SH-SY5Y (cell line): ENCODE results near the gene KLK1.
"Not testable (repeated sequence)": the region's sequence is repeated elsewhere in the genome, so short reads cannot be mapped to it uniquely, and the experiment has no call there.

Experiments
- GATA2 ChIP-seq: IDR thresholded peaks from 2 replicates; pipeline ENCODE4 v1.6.1; 2011; ENCODE audit warnings: mild to moderate bottlenecking, low read depth, low read length
- GATA3 ChIP-seq: IDR thresholded peaks from 2 replicates; pipeline ENCODE4 v1.6.1; 2011; ENCODE audit warnings: low read depth, mild to moderate bottlenecking, low read length, moderate library complexity

KLK1 gene

DNA sequence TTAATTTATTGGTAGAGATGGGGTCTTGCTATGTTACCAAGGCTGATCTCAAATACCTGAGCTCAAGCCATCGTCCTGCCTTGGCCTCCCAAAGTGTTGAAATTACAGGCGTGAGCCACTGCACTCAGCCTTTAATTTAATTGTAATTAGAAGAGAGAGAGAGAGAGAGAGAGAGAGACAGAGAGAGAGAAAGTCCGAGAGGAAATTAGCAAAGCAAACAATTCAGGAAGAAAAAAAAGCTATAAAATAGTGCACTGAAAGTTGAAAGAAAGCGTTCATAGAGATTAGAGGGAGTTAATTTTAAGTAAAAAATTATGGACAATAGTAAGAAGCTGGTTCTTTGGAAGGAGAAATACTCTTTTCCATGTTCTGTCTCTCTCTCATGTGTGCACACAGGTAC, 46.3 kb downstream of the KLK1 start:
- TF ChIP-seq GATA2 (no peak), GATA3 (no peak)

DNA sequence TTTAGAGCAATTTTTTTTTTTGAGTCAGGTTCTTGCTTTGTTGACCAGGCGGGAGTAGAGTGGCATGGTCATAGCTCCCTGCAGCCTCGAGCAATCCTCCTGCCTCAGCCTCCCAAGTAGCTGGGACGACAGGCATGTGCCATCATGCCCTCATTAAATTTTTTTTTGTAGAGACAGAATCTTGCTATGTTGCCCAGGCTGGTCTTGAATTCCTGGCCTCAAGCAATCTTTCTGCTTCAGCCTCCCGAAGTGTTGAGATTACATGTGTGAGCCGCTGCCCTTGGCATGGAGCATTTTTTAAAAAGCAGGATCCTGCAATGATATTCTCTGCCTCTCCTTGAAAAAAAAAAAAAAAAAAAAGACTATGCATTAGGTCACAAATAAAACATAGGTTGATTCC, 47.5 kb downstream of the KLK1 start:
- TF ChIP-seq GATA3 (no peak), GATA2 (no peak)

DNA sequence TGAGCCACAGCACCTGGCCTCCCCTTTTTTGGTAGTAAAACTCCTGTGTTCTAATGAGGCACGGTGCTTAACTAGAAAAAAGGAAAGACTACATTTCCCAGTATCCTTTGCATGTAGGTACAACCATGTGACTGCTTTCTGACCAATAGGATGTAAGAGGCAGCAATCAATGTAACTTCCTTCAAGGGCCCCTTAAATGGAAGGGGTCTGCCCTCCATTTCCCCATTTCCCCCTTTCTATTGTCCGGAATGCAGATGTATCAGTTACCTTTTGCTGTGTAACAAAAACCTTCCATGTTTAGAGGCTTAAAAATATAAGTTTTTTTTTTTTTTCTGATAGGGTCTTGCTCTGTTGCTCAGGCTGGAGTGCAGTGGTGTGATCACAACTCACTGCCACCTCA, 51.1 kb downstream of the KLK1 start:
- no peak for TF ChIP-seq GATA2
- TF ChIP-seq GATA3, result no peak

DNA sequence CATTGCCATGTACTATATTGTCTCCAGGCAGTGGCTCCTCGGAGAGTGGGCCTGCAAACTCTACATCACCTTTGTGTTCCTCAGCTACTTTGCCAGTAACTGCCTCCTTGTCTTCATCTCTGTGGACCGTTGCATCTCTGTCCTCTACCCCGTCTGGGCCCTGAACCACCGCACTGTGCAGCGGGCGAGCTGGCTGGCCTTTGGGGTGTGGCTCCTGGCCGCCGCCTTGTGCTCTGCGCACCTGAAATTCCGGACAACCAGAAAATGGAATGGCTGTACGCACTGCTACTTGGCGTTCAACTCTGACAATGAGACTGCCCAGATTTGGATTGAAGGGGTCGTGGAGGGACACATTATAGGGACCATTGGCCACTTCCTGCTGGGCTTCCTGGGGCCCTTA, 52.7 kb downstream of the KLK1 start:
- TF ChIP-seq GATA3, result no peak
- TF ChIP-seq GATA2, result no peak

DNA sequence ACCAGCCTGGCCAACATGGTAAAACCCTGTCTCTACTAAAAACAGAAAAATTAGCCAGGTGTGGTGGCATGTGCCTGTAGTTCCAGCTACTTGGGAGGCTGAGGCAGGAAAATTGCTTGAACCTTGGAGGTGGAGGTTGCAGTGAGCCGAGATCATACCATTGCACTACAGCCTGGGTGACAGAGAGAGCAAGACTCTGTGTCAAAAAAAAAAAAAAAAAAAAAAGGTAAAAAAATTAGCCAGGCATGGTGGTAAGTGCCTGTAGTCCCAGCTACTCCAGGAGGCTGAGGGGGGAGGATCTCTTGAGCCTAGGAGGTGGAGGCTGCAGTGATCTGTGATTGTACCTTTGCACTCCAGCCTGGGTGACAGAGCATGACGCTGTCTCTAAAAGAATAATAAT, 53.4 kb downstream of the KLK1 start, which contains the start of gene GPR32:
Gene GPR32, plus strand, starts transcription at position 301 of the 400 bp plus-strand sequence. CDS start 137 bp downstream, outside the sequence.
- not testable (repeated sequence) for TF ChIP-seq GATA3, GATA2
